PC-3 (cell line): ENCODE data around the gene KRT25.

Source experiments
- EZH2 ChIP-seq: fragments of 300-600 bp; sonication (generic); IDR thresholded peaks from one replicate; pipeline ENCODE4 v1.6.1; 2017; ENCODE audit warnings: antibody characterized with exemption, mild to moderate bottlenecking, low read length; ENCODE audit not compliant: unreplicated experiment
- TF ChIP-seq, protein P1 (sequence below): fragments of 300-600 bp; sonication (generic); conservative IDR thresholded peaks from 2 replicates; pipeline ENCODE4 v1.5.1; 2017; ENCODE audit warnings: antibody characterized with exemption, low read depth, mild to moderate bottlenecking, low read length

DNA sequence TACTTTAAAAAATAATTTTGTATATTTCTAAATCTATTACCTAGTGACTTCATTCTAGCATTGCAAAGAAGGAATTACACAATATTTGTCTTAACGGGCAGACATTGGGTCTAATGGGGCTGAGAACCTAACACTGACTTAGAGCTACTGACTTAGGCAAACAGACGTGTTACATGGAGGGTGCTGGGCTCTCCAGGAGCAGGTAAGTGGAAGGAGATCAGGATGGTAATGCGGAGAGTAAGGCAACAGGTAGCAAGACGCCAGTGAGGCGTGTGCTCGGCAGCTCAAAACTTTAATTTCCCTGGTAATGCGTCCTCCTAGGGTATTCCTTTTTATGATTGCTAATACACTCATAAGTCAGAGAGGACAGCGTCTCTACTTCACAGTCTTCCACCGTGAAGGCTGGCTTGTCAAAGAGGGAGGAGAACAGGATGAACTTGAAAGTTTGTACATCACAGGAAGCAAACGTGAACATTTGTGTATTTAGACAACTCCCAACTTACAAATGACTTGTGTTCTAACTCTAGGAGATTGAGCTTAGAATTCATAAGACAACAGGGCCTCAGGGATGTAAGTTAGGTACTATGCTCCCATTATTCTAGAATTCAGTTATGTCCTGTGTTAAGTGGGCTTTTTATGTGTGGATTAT lies 40.0 kb upstream of the KRT25 start:
- TF ChIP-seq, protein P1, sequence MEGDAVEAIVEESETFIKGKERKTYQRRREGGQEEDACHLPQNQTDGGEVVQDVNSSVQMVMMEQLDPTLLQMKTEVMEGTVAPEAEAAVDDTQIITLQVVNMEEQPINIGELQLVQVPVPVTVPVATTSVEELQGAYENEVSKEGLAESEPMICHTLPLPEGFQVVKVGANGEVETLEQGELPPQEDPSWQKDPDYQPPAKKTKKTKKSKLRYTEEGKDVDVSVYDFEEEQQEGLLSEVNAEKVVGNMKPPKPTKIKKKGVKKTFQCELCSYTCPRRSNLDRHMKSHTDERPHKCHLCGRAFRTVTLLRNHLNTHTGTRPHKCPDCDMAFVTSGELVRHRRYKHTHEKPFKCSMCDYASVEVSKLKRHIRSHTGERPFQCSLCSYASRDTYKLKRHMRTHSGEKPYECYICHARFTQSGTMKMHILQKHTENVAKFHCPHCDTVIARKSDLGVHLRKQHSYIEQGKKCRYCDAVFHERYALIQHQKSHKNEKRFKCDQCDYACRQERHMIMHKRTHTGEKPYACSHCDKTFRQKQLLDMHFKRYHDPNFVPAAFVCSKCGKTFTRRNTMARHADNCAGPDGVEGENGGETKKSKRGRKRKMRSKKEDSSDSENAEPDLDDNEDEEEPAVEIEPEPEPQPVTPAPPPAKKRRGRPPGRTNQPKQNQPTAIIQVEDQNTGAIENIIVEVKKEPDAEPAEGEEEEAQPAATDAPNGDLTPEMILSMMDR: no peak
- TF ChIP-seq EZH2: no peak
